Esophagus (tissue), 2 donors: ENCODE measurements around the gene MTMR8. TPM values are rescaled to one million over a fixed set of nuclear protein-coding genes. Genes with fewer than 3 reads are reported as not detected.

Source experiments
- polyA plus RNA-seq, 2 donors: library from polyadenylated mRNA; stranded (reverse); fragments of 200-250 nt; gene quantifications; one replicate each; pipeline ENCODE4 v1.2.3, GENCODE V29; 2013
- donor health status: healthy with polysubstance abuse.
- donor health status: Bipolar disorder and iron deficiency.

MTMR8 gene
- polyA plus RNA-seq, 2 donors: 1.2 to 1.3 TPM

Other genes with a start within 250 kb of the MTMR8 start
- 1 to 10 TPM; 1.5 to 2.2 TPM for gene AMER1, start 189.7 kb downstream of the MTMR8 start, polyA plus RNA-seq
- under 1 TPM; 0.18 to 0.24 TPM for gene ASB12, start 164.8 kb downstream of the MTMR8 start, polyA plus RNA-seq